H9 (cell line): ENCODE results near the gene OPN1MW. TPM values are rescaled to one million over a fixed set of nuclear protein-coding genes. Genes with fewer than 3 reads are reported as not detected.
"Not testable (repeated sequence)": the region's sequence is repeated elsewhere in the genome, so short reads cannot be mapped to it uniquely, and the experiment has no call there.

Experiments
- DNase-seq: peaks from one replicate; pipeline ENCODE4 v3.0.0-alpha.2; 2017
- H2AFZ ChIP-seq: one replicate; pipeline ENCODE4 v1.6.1; 2013; ENCODE audit warnings: mild to moderate bottlenecking, low read length, control low read depth, moderate library complexity
- H2AK5ac ChIP-seq: 2 replicates; pipeline ENCODE4 v1.6.1; 2013; ENCODE audit warnings: low read length, control low read depth, mixed read lengths; ENCODE audit not compliant: insufficient read length
- H2BK120ac ChIP-seq: one replicate; pipeline ENCODE4 v1.6.1; 2013; ENCODE audit warnings: low read depth, mild to moderate bottlenecking, low read length, control low read depth, inconsistent platforms; ENCODE audit not compliant: poor library complexity, severe bottlenecking
- H2BK12ac ChIP-seq: 2 replicates; pipeline ENCODE4 v1.6.1; 2013; ENCODE audit warnings: low read length, control low read depth, mixed read lengths, low read depth; ENCODE audit not compliant: insufficient read length
- H2BK15ac ChIP-seq: 2 replicates; pipeline ENCODE4 v1.6.1; 2013; ENCODE audit warnings: low read depth, low read length, control low read depth
- H2BK20ac ChIP-seq: one replicate; pipeline ENCODE4 v1.6.1; 2013; ENCODE audit warnings: low read depth, mild to moderate bottlenecking, low read length, control low read depth, inconsistent platforms; ENCODE audit not compliant: poor library complexity, severe bottlenecking
- H2BK5ac ChIP-seq: 2 replicates; pipeline ENCODE4 v1.6.1; 2013; ENCODE audit warnings: low read length, control low read depth, mixed read lengths; ENCODE audit not compliant: insufficient read length
- H3K14ac ChIP-seq: 2 replicates; pipeline ENCODE4 v1.6.1; 2013; ENCODE audit warnings: low read length, control low read depth; ENCODE audit not compliant: insufficient read depth
- H3K18ac ChIP-seq: 2 replicates; pipeline ENCODE4 v1.6.1; 2013; ENCODE audit warnings: low read depth, mild to moderate bottlenecking, mixed read lengths, low read length, control low read depth; ENCODE audit not compliant: insufficient read length
- H3K23ac ChIP-seq: 2 replicates; pipeline ENCODE4 v1.6.1; 2013; ENCODE audit warnings: low read length, control low read depth, mixed read lengths, low read depth; ENCODE audit not compliant: insufficient read length
- H3K23me2 ChIP-seq: 2 replicates; pipeline ENCODE4 v1.6.1; 2013; ENCODE audit warnings: low read depth, mild to moderate bottlenecking, mixed read lengths, low read length, control low read depth; ENCODE audit not compliant: insufficient read length, poor library complexity, severe bottlenecking
- H3K27ac ChIP-seq: 2 replicates; pipeline ENCODE4 v1.5.1; 2013; ENCODE audit warnings: low read length, control low read depth, mixed read lengths, low read depth; ENCODE audit not compliant: insufficient read length
- H3K27me3 ChIP-seq: 2 replicates; pipeline ENCODE4 v1.6.1; 2013; ENCODE audit warnings: low read length, control low read depth, inconsistent platforms; ENCODE audit not compliant: insufficient read depth
- H3K4ac ChIP-seq: 2 replicates; pipeline ENCODE4 v1.6.1; 2013; ENCODE audit warnings: low read depth, mild to moderate bottlenecking, control low read depth, inconsistent platforms, low read length, moderate library complexity
- H3K4me1 ChIP-seq: 2 replicates; pipeline ENCODE4 v1.6.1; 2013; ENCODE audit warnings: low read length, control low read depth, inconsistent platforms; ENCODE audit not compliant: insufficient read depth
- H3K4me2 ChIP-seq: 2 replicates; pipeline ENCODE4 v1.6.1; 2013; ENCODE audit warnings: low read length, control low read depth, mixed read lengths; ENCODE audit not compliant: insufficient read length, insufficient read depth
- H3K56ac ChIP-seq: 2 replicates; pipeline ENCODE4 v1.6.1; 2013; ENCODE audit warnings: low read depth, mild to moderate bottlenecking, mixed read lengths, low read length, control low read depth; ENCODE audit not compliant: insufficient read length
- H3K79me1 ChIP-seq: 2 replicates; pipeline ENCODE4 v1.6.1; 2013; ENCODE audit warnings: low read depth, mild to moderate bottlenecking, moderate library complexity, low read length, control low read depth, inconsistent platforms; ENCODE audit not compliant: insufficient read depth, poor library complexity, severe bottlenecking
- H3K79me2 ChIP-seq: 2 replicates; pipeline ENCODE4 v1.6.1; 2013; ENCODE audit warnings: low read length, control low read depth, inconsistent platforms; ENCODE audit not compliant: insufficient read depth
- H3K9ac ChIP-seq: 2 replicates; pipeline ENCODE4 v1.6.1; 2013; ENCODE audit warnings: low read length, control low read depth, mixed read lengths; ENCODE audit not compliant: insufficient read length; ENCODE audit errors: extremely low read depth
- H3K9me3 ChIP-seq: one replicate; pipeline ENCODE4 v1.6.1; 2013; ENCODE audit warnings: low read depth, low read length, inconsistent platforms; ENCODE audit not compliant: control insufficient read depth
- H3T11ph ChIP-seq: one replicate; pipeline ENCODE4 v1.6.1; 2013; ENCODE audit warnings: mild to moderate bottlenecking, low read length, control low read depth, inconsistent platforms
- H4K20me1 ChIP-seq: one replicate; pipeline ENCODE4 v1.6.1; 2013; ENCODE audit not compliant: control insufficient read depth, insufficient read length, insufficient read depth
- H4K5ac ChIP-seq: 2 replicates; pipeline ENCODE4 v1.6.1; 2013; ENCODE audit warnings: low read depth, mild to moderate bottlenecking, mixed read lengths, low read length, control low read depth; ENCODE audit not compliant: insufficient read length
- H4K8ac ChIP-seq: replicated peaks from 2 replicates; pipeline ENCODE4 v1.6.1; 2013; ENCODE audit warnings: low read length, control low read depth, mixed read lengths, low read depth; ENCODE audit not compliant: insufficient read length
- H4K91ac ChIP-seq: 2 replicates; pipeline ENCODE4 v1.6.1; 2013; ENCODE audit warnings: low read depth, mild to moderate bottlenecking, moderate library complexity, mixed read lengths, low read length, control low read depth; ENCODE audit not compliant: insufficient read length
- H3K27ac Mint-ChIP-seq, 3 experiments: 2 replicates in 2 of 3; 3 replicates in 1 of 3; pipeline ENCODE4 v1.8.0; 2020 to 2021; ENCODE audit warnings: mixed read lengths in 3 of 3, mild to moderate bottlenecking in 1 of 3, moderate library complexity in 1 of 3
- H3K27me3 Mint-ChIP-seq: 2 replicates; pipeline ENCODE4 v1.8.0; 2021; ENCODE audit warnings: low read depth, mild to moderate bottlenecking, moderate library complexity, mixed read lengths
- H3K36me3 Mint-ChIP-seq, 3 experiments: 2 replicates in 2 of 3; 3 replicates in 1 of 3; pipeline ENCODE4 v1.8.0; 2020 to 2021; ENCODE audit warnings: low read depth in 3 of 3, mixed read lengths in 3 of 3; ENCODE audit not compliant: insufficient read depth in 1 of 3
- H3K4me1 Mint-ChIP-seq, 2 experiments: 2 replicates each; pipeline ENCODE4 v1.8.0; 2020; ENCODE audit warnings: mixed read lengths in 2 of 2
- H3K4me3 Mint-ChIP-seq, 2 experiments: 2 replicates in 1 of 2; 3 replicates in 1 of 2; pipeline ENCODE4 v1.8.0; 2020 to 2021; ENCODE audit warnings: mild to moderate bottlenecking in 2 of 2, mixed read lengths in 2 of 2, moderate library complexity in 1 of 2
- H3K9me3 Mint-ChIP-seq, 2 experiments: 2 replicates in 1 of 2; 3 replicates in 1 of 2; pipeline ENCODE4 v1.8.0; 2020; ENCODE audit warnings: mild to moderate bottlenecking in 2 of 2, mixed read lengths in 2 of 2, moderate library complexity in 1 of 2
- WGBS: extraction: QIAGEN DNeasy Blood & Tissue Kit; methylation state at CpG from one replicate; pipeline ENCODE4 v1.1.7; 2013; ENCODE audit warnings: missing lambda C conversion rate, low lambda C conversion rate, mixed read lengths; ENCODE audit not compliant: insufficient read length; ENCODE audit errors: extremely low coverage; 5-methylcytosine and 5-hydroxymethylcytosine counted together
- total RNA-seq: library from RNA; stranded (reverse); gene quantifications from 2 replicates; pipeline ENCODE4 v1.2.1, GENCODE V29; 2021

Gene OPN1MW
- total RNA-seq, 1 experiment from 2014 or later: not detected

DNA sequence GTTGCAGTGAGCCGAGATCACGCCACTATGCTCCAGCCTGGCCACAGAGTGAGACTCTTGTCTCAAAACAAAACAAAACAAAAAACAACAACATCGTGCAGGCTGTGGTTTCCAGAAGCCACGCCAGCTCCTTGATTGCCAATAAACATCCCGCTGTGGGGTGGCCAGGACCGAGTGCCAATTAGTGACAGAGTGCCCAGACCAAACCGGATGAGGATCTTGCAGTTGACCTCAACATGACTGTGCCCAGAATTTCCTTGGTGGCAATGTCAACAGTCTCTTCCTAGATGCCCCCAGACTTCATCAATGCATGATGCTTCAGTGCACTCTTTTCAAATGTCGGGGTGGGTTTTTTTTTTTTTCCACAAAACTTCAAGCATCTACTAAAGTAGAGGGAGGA lies 1.4 kb downstream of the OPN1MW start:
- not testable (repeated sequence) for H4K8ac ChIP-seq, H3K27me3 Mint-ChIP-seq, H3K27ac Mint-ChIP-seq, H3K18ac ChIP-seq, H3K4me1 ChIP-seq, H2BK15ac ChIP-seq, H3K4me3 Mint-ChIP-seq, H4K91ac ChIP-seq, H3T11ph ChIP-seq, H2AK5ac ChIP-seq, H3K36me3 Mint-ChIP-seq, H3K79me1 ChIP-seq, H2AFZ ChIP-seq, H3K23ac ChIP-seq, H3K14ac ChIP-seq, H4K20me1 ChIP-seq, DNase-seq, H2BK20ac ChIP-seq, H3K23me2 ChIP-seq, H3K9me3 Mint-ChIP-seq, H3K27me3 ChIP-seq, H3K4me1 Mint-ChIP-seq, H3K56ac ChIP-seq, H3K9me3 ChIP-seq, H2BK5ac ChIP-seq, H2BK120ac ChIP-seq, H3K27ac ChIP-seq, H3K4ac ChIP-seq, H3K9ac ChIP-seq, H3K4me2 ChIP-seq, H4K5ac ChIP-seq, H2BK12ac ChIP-seq, H3K79me2 ChIP-seq
- WGBS: no CpG with 5 or more reads among the region's 8 CpGs

DNA sequence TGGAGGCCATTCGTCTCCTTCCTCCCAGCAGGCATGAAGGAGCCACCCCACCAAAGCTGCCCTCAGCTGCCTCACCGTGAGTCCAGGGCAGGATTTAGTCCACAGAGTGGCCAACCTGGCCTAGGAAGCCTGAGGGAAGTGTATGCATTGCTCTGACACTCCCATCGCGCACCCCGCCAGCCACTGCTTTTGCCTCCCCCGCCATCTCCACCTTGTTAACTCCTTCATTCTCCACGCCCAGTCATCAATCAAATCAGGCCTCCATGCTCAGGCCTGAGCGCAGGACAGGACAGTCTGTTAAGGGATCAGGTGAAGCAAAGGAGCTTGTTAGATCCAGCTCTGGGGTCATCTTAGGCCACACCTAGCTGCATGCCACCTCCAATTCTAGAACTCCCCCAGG lies 10.4 kb downstream of the OPN1MW start:
- H4K8ac ChIP-seq, H2BK12ac ChIP-seq, H3K9ac ChIP-seq, H3K79me2 ChIP-seq, H3K4me1 Mint-ChIP-seq, H3K23me2 ChIP-seq, H3K4me2 ChIP-seq, H3K14ac ChIP-seq, H3K27me3 Mint-ChIP-seq, H2AFZ ChIP-seq, H3K4me1 ChIP-seq, H4K91ac ChIP-seq, H3K18ac ChIP-seq, H2BK15ac ChIP-seq, H3K36me3 Mint-ChIP-seq, H3K79me1 ChIP-seq, H3K4ac ChIP-seq, H4K20me1 ChIP-seq, H4K5ac ChIP-seq, DNase-seq, H3K27ac Mint-ChIP-seq, H3K56ac ChIP-seq, H3K9me3 Mint-ChIP-seq, H3K27ac ChIP-seq, H3K23ac ChIP-seq, H3K9me3 ChIP-seq, H2BK20ac ChIP-seq, H2BK120ac ChIP-seq, H3T11ph ChIP-seq, H2AK5ac ChIP-seq, H2BK5ac ChIP-seq, H3K27me3 ChIP-seq, H3K4me3 Mint-ChIP-seq: not testable (repeated sequence)
- no CpG with 5 or more reads among the region's 8 CpGs for WGBS
